HepG2 (cell line): ENCODE measurements around the gene KRTAP10-2. TPM values are rescaled to one million over a fixed set of nuclear protein-coding genes. Genes with fewer than 3 reads are reported as not detected.

Experiments used
- AHR ChIP-seq: IDR thresholded peaks from 2 replicates; pipeline ENCODE4 v1.6.1; 2018; ENCODE audit warnings: missing genetic modification reagents, missing compliant biosample characterization
- FOXA3 ChIP-seq: IDR thresholded peaks from 2 replicates; pipeline ENCODE4 v1.6.1; 2016; ENCODE audit warnings: missing genetic modification reagents, missing compliant biosample characterization
- FOXJ3 ChIP-seq: sonication (generic); formaldehyde crosslinking; IDR thresholded peaks from 2 replicates; pipeline ENCODE4 v1.4.0; 2020; ENCODE audit warnings: missing genetic modification reagents, mild to moderate bottlenecking, borderline replicate concordance
- IRF1 ChIP-seq: sonication (generic); formaldehyde crosslinking; IDR thresholded peaks from 2 replicates; pipeline ENCODE4 v1.4.0; 2020; ENCODE audit warnings: low read depth, mild to moderate bottlenecking, missing genetic modification reagents
- KAT2B ChIP-seq: fragments of 150-350 bp; IDR thresholded peaks from 2 replicates; pipeline ENCODE4 v1.6.1; 2014; ENCODE audit warnings: low read depth, low read length, borderline replicate concordance
- KAT8 ChIP-seq: IDR thresholded peaks from 2 replicates; pipeline ENCODE4 v1.6.1; 2016; ENCODE audit warnings: missing genetic modification reagents, missing compliant biosample characterization
- XBP1 ChIP-seq: sonication (generic); formaldehyde crosslinking; IDR thresholded peaks from 2 replicates; pipeline ENCODE4 v1.5.0; 2020; ENCODE audit warnings: missing genetic modification reagents
- ZBTB39 ChIP-seq: sonication (generic); formaldehyde crosslinking; IDR thresholded peaks from 2 replicates; pipeline ENCODE4 v1.5.0; 2020; ENCODE audit warnings: missing genetic modification reagents
- ZNF430 ChIP-seq: sonication (generic); formaldehyde crosslinking; IDR thresholded peaks from 2 replicates; pipeline ENCODE4 v1.9.0; 2021; ENCODE audit warnings: mild to moderate bottlenecking, missing genetic modification reagents
- ZNF687 ChIP-seq: sonication (generic); formaldehyde crosslinking; IDR thresholded peaks from 2 replicates; pipeline ENCODE4 v1.5.1; 2020; ENCODE audit warnings: mild to moderate bottlenecking, missing genetic modification reagents, moderate library complexity
- polyA plus RNA-seq, 8 experiments: library from polyadenylated mRNA; depleted of rRNA in 3 of 8; stranded (reverse) in 7 of 8; unstranded in 1 of 8; fragments of >200 nt; fragmentation: Illumina TruSeq in 4 of 8; extraction: Trizol in 4 of 8; gene quantifications; 2 replicates each; pipeline versions ENCODE4 v1.2.1 to v1.2.3, GENCODE V29; 2011 to 2016; ENCODE audit warnings: low read depth in 4 of 8, missing spikeins in 1 of 8, mixed read lengths in 1 of 8; ENCODE audit not compliant: insufficient read depth in 1 of 8
- total RNA-seq, 5 experiments: library from RNA; depleted of rRNA; stranded (reverse); fragments of >200 nt; fragmentation: Illumina TruSeq; extraction: Trizol; gene quantifications; 2 replicates each; pipeline ENCODE4 v1.2.3, GENCODE V29; 2016; ENCODE audit warnings: low read depth in 1 of 5
- TF ChIP-seq, protein P1 (sequence below): sonication (generic); formaldehyde crosslinking; IDR thresholded peaks from 2 replicates; pipeline ENCODE4 v1.5.0; 2020; ENCODE audit warnings: mild to moderate bottlenecking, missing genetic modification reagents, borderline replicate concordance
- TF ChIP-seq, protein P2 (sequence below): sonication (generic); formaldehyde crosslinking; IDR thresholded peaks from 2 replicates; pipeline ENCODE4 v1.5.0; 2020; ENCODE audit warnings: missing genetic modification reagents, mild to moderate bottlenecking, borderline replicate concordance

KRTAP10-2 gene
- total and polyA plus RNA-seq, 2 of the 13 experiments (the other 11 are each of a cell fraction or from before 2014, with no cell fraction given) = not detected

DNA sequence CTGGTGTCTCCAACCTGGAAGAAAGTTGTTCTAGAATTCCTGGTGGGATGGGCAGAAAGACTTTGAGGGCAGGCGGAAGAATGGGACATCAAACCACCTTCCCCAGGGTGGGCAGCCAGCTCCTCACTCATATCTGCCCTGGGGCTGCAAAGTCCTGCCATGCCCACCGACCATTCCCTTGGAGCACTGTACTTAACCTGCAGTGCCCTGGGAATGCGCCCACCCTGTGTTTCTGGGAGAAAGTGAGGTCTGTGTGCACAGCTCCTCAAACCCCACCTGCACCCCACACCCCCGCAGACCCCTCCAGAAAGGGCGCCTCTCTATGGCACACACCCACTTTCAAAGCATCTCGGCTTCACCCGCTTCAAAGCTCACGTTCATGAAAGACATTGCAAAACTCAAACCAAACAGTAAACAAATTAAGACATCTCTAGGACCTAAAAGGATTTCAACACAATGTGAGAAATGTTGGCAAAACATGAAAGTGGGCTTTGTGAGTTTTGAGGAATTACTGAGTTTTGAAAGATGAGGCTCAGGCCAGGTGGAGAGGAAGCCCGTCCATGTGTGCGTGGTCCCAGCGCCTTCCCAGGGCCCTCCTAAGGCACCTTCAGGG, 36.5 kb downstream of the KRTAP10-2 start (continued):
- TF ChIP-seq XBP1 (no peak), FOXJ3 (CRISPR knock-in tag) (0 out of 2 replicates have a peak, but pooled peaks have one; percentile 36), AHR (CRISPR knock-in tag) (no peak), FOXA3 (CRISPR knock-in tag) (peak; percentile 69), ZBTB39 (CRISPR knock-in tag) (no peak), ZNF687 (CRISPR knock-in tag) (no peak), IRF1 (CRISPR knock-in tag) (no peak), KAT8 (CRISPR knock-in tag) (no peak), KAT2B (no peak), ZNF430 (no peak)
- TF ChIP-seq, protein P1, sequence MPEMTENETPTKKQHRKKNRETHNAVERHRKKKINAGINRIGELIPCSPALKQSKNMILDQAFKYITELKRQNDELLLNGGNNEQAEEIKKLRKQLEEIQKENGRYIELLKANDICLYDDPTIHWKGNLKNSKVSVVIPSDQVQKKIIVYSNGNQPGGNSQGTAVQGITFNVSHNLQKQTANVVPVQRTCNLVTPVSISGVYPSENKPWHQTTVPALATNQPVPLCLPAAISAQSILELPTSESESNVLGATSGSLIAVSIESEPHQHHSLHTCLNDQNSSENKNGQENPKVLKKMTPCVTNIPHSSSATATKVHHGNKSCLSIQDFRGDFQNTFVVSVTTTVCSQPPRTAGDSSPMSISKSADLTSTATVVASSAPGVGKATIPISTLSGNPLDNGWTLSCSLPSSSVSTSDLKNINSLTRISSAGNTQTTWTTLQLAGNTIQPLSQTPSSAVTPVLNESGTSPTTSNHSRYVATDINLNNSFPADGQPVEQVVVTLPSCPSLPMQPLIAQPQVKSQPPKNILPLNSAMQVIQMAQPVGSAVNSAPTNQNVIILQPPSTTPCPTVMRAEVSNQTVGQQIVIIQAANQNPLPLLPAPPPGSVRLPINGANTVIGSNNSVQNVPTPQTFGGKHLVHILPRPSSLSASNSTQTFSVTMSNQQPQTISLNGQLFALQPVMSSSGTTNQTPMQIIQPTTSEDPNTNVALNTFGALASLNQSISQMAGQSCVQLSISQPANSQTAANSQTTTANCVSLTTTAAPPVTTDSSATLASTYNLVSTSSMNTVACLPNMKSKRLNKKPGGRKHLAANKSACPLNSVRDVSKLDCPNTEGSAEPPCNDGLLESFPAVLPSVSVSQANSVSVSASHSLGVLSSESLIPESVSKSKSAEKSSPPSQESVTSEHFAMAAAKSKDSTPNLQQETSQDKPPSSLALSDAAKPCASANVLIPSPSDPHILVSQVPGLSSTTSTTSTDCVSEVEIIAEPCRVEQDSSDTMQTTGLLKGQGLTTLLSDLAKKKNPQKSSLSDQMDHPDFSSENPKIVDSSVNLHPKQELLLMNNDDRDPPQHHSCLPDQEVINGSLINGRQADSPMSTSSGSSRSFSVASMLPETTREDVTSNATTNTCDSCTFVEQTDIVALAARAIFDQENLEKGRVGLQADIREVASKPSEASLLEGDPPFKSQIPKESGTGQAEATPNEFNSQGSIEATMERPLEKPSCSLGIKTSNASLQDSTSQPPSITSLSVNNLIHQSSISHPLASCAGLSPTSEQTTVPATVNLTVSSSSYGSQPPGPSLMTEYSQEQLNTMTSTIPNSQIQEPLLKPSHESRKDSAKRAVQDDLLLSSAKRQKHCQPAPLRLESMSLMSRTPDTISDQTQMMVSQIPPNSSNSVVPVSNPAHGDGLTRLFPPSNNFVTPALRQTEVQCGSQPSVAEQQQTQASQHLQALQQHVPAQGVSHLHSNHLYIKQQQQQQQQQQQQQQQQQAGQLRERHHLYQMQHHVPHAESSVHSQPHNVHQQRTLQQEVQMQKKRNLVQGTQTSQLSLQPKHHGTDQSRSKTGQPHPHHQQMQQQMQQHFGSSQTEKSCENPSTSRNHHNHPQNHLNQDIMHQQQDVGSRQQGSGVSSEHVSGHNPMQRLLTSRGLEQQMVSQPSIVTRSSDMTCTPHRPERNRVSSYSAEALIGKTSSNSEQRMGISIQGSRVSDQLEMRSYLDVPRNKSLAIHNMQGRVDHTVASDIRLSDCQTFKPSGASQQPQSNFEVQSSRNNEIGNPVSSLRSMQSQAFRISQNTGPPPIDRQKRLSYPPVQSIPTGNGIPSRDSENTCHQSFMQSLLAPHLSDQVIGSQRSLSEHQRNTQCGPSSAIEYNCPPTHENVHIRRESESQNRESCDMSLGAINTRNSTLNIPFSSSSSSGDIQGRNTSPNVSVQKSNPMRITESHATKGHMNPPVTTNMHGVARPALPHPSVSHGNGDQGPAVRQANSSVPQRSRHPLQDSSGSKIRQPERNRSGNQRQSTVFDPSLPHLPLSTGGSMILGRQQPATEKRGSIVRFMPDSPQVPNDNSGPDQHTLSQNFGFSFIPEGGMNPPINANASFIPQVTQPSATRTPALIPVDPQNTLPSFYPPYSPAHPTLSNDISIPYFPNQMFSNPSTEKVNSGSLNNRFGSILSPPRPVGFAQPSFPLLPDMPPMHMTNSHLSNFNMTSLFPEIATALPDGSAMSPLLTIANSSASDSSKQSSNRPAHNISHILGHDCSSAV (CRISPR knock-in tag) = no peak
- TF ChIP-seq, protein P2, sequence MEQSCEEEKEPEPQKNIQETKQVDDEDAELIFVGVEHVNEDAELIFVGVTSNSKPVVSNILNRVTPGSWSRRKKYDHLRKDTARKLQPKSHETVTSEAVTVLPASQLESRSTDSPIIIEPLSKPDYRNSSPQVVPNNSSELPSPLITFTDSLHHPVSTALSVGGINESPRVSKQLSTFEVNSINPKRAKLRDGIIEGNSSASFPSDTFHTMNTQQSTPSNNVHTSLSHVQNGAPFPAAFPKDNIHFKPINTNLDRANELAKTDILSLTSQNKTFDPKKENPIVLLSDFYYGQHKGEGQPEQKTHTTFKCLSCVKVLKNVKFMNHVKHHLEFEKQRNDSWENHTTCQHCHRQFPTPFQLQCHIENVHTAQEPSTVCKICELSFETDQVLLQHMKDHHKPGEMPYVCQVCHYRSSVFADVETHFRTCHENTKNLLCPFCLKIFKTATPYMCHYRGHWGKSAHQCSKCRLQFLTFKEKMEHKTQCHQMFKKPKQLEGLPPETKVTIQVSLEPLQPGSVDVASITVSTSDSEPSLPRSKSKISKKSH (CRISPR knock-in tag) = no peak
